Measurements from ENCODE around the gene TGM5.

TGM5 gene

GRCh38 chr15:43196760-43197548, 69.8 kb downstream of the TGM5 start:
- no peak for DNase-seq (ENCODE audit: low read depth)

- DNase-seq (ENCODE audit: low read depth), result peak; percentile 22
Measured at GRCh38 chr15:43194795-43195194, 71.9 kb downstream of the TGM5 start.

- no peak for DNase-seq (ENCODE audit: low read depth)
Measured at GRCh38 chr15:43193710-43194109, 73.0 kb downstream of the TGM5 start.

- DNase-seq (ENCODE audit: low read depth), result peak; percentile 54
Measured at GRCh38 chr15:43190178-43190577, 76.5 kb downstream of the TGM5 start.

- DNase-seq (ENCODE audit: low read depth), result no peak
Measured at GRCh38 chr15:43189296-43189695, 77.4 kb downstream of the TGM5 start.

GRCh38 chr15:43187544-43188155, 79.1 kb downstream of the TGM5 start:
- DNase-seq (ENCODE audit: low read depth), result peak; percentile 74

GRCh38 chr15:43186003-43186353, 80.8 kb downstream of the TGM5 start:
- no peak for DNase-seq (ENCODE audit: low read depth)

- DNase-seq (ENCODE audit: low read depth), result peak; percentile 81
Measured at GRCh38 chr15:43185157-43186002, 81.3 kb downstream of the TGM5 start, which contains the start of gene CCNDBP1. CCNDBP1 (plus strand) TSS chr15:43185403; CDS start chr15:43185499, 96 bp downstream.

- DNase-seq (ENCODE audit: low read depth), result no peak
Measured at GRCh38 chr15:43184407-43185124, 82.2 kb downstream of the TGM5 start.

GRCh38 chr15:43183270-43183669, 83.5 kb downstream of the TGM5 start:
- no peak for DNase-seq (ENCODE audit: low read depth)
